NT2/D1 (cell line): ENCODE results near the gene HSD17B4.
"Not testable (repeated sequence)": the region's sequence is repeated elsewhere in the genome, so short reads cannot be mapped to it uniquely, and the experiment has no call there.

Experiments used
- DNase-seq: peaks from one replicate; pipeline ENCODE4 v3.0.0-alpha.2; 2011; ENCODE audit warnings: low read depth, low spot score
- H3K27me3 ChIP-seq: 2 replicates; pipeline ENCODE4 v1.6.0; 2011; ENCODE audit warnings: mild to moderate bottlenecking; ENCODE audit not compliant: insufficient read length, insufficient read depth
- H3K36me3 ChIP-seq: 2 replicates; pipeline ENCODE4 v1.6.1; 2011; ENCODE audit warnings: mild to moderate bottlenecking, low read length, mixed read lengths; ENCODE audit not compliant: insufficient read depth, insufficient read length
- H3K4me1 ChIP-seq: 2 replicates; pipeline ENCODE4 v1.5.1; 2011; ENCODE audit not compliant: insufficient read depth, insufficient read length
- H3K4me3 ChIP-seq: 2 replicates; pipeline ENCODE4 v1.5.1; 2011; ENCODE audit warnings: low read depth; ENCODE audit not compliant: insufficient read length
- H3K9ac ChIP-seq: 2 replicates; pipeline ENCODE4 v1.6.0; 2011; ENCODE audit warnings: low read depth; ENCODE audit not compliant: insufficient read length
- H3K9me3 ChIP-seq: 2 replicates; pipeline ENCODE4 v1.5.1; 2011; ENCODE audit warnings: mild to moderate bottlenecking, low read length; ENCODE audit not compliant: insufficient read depth
- SUZ12 ChIP-seq: IDR thresholded peaks from 2 replicates; pipeline ENCODE4 v1.6.1; 2011; ENCODE audit not compliant: insufficient read length, insufficient read depth; ENCODE audit errors: extremely low read depth
- YY1 ChIP-seq: IDR thresholded peaks from 2 replicates; pipeline ENCODE4 v1.6.1; 2011; ENCODE audit not compliant: insufficient read length, insufficient read depth
- ZNF274 ChIP-seq: IDR thresholded peaks from 2 replicates; pipeline ENCODE4 v1.6.1; 2011; ENCODE audit warnings: mild to moderate bottlenecking, low read depth, low read length

The HSD17B4 gene

GRCh38 chr5:119410448-119411159, 41.7 kb upstream of the HSD17B4 start:
- H3K36me3 ChIP-seq, result no peaks in the 10 kb centered on the region
- DNase-seq, result no peak

GRCh38 chr5:119411361-119412278, 40.7 kb upstream of the HSD17B4 start:
- H3K9ac ChIP-seq, result peak overlapping the region; percentile 44
- DNase-seq, result peak; percentile 47
- TF ChIP-seq SUZ12 (no peak), YY1 (no peak), ZNF274 (no peak)
- H3K4me3 ChIP-seq, result peak overlapping the region; percentile 35
- H3K27me3 ChIP-seq, result no peaks in the 10 kb centered on the region
- no peaks in the 10 kb centered on the region for H3K36me3 ChIP-seq
- no peaks in the 10 kb centered on the region for H3K9me3 ChIP-seq
- no peaks in the 10 kb centered on the region for H3K4me1 ChIP-seq

More at GRCh38 chr5:119410448-119411159, 41.7 kb upstream of the HSD17B4 start:
- H3K4me3 ChIP-seq, result no peak overlapping the region
- H3K9ac ChIP-seq, result no peak overlapping the region
- TF ChIP-seq SUZ12 (no peak), YY1 (no peak), ZNF274 (no peak)
- no peaks in the 10 kb centered on the region for H3K9me3 ChIP-seq
- H3K27me3 ChIP-seq, result no peaks in the 10 kb centered on the region
- peaks cover under 1% of the 10 kb centered on the region for H3K4me1 ChIP-seq

- Histone ChIP-seq H3K36me3 (no peaks in the 10 kb centered on the region), H3K9me3 (no peaks in the 10 kb centered on the region), H3K4me3 (peak overlapping the region; percentile 35), H3K9ac (no peak overlapping the region), H3K27me3 (no peaks in the 10 kb centered on the region), H3K4me1 (no peaks in the 10 kb centered on the region)
- no peak for DNase-seq
- no peak for TF ChIP-seq SUZ12
- no peak for TF ChIP-seq YY1
- TF ChIP-seq ZNF274, result no peak
These were observed 39.7 kb upstream of the HSD17B4 start for GRCh38 chr5:119412279-119413227.

GRCh38 chr5:119414124-119414734, 38.1 kb upstream of the HSD17B4 start:
- DNase-seq, H3K4me3 ChIP-seq, H3K36me3 ChIP-seq, H3K4me1 ChIP-seq, H3K9ac ChIP-seq, H3K9me3 ChIP-seq, H3K27me3 ChIP-seq: not testable (repeated sequence)

- no peak overlapping the region for H3K9ac ChIP-seq
- TF ChIP-seq YY1, result no peak
- no peak for DNase-seq
These were observed 34.2 kb upstream of the HSD17B4 start for GRCh38 chr5:119417891-119418605.

GRCh38 chr5:119418606-119419100, 33.6 kb upstream of the HSD17B4 start:
- TF ChIP-seq YY1 (no peak), ZNF274 (no peak), SUZ12 (no peak)
- no peak overlapping the region for H3K9ac ChIP-seq
- no peaks in the 10 kb centered on the region for H3K27me3 ChIP-seq
- H3K36me3 ChIP-seq, result no peaks in the 10 kb centered on the region
- DNase-seq, result no peak
- no peaks in the 10 kb centered on the region for H3K9me3 ChIP-seq
- peaks cover 2% of the 10 kb centered on the region for H3K4me1 ChIP-seq
- no peak overlapping the region for H3K4me3 ChIP-seq

More at GRCh38 chr5:119417891-119418605, 34.2 kb upstream of the HSD17B4 start:
- H3K9me3 ChIP-seq, result no peaks in the 10 kb centered on the region
- H3K4me3 ChIP-seq, result no peak overlapping the region
- H3K36me3 ChIP-seq, result no peaks in the 10 kb centered on the region
- H3K4me1 ChIP-seq, result peaks cover 2% of the 10 kb centered on the region
- no peaks in the 10 kb centered on the region for H3K27me3 ChIP-seq
